GM20000 (cell line): ENCODE results near the gene OSBPL2.

Experiments
- DNase-seq: peaks from one replicate; pipeline ENCODE4 v3.0.0; 2012; ENCODE audit warnings: low spot score
- CTCF ChIP-seq: IDR thresholded peaks from 2 replicates; pipeline ENCODE4 v1.5.1; 2012; ENCODE audit warnings: mild to moderate bottlenecking, control low read depth; ENCODE audit errors: extremely low read depth, missing control alignments

Gene OSBPL2

GRCh38 chr20:62195736-62196135, 42.6 kb upstream of the OSBPL2 start:
- TF ChIP-seq CTCF: no peak
- no peak for DNase-seq

- DNase-seq: no peak
- no peak for TF ChIP-seq CTCF
Observed at GRCh38 chr20:62196286-62196685, 42.0 kb upstream of the OSBPL2 start.

GRCh38 chr20:62197311-62197710, 41.0 kb upstream of the OSBPL2 start:
- no peak for DNase-seq
- TF ChIP-seq CTCF: no peak

- no peak for TF ChIP-seq CTCF
- DNase-seq: no peak
Observed at GRCh38 chr20:62197801-62198200, 40.5 kb upstream of the OSBPL2 start.

GRCh38 chr20:62198496-62198895, 39.8 kb upstream of the OSBPL2 start:
- no peak for TF ChIP-seq CTCF
- DNase-seq: no peak

GRCh38 chr20:62198931-62199330, 39.4 kb upstream of the OSBPL2 start:
- no peak for TF ChIP-seq CTCF
- DNase-seq: no peak

- TF ChIP-seq CTCF: no peak
- no peak for DNase-seq
Observed at GRCh38 chr20:62200491-62201172, 37.7 kb upstream of the OSBPL2 start.
